Fibroblast of the conjunctiva (primary cell): ENCODE data around the gene TMEM209.
A peak's percentile ranks its signal among the peaks of the same experiment; 100 is the strongest.
"Not testable (repeated sequence)": the region's sequence is repeated elsewhere in the genome, so short reads cannot be mapped to it uniquely, and the experiment has no call there.

Experiments used
- DNase-seq: peaks from one replicate; pipeline ENCODE4 v3.0.0-alpha.2; 2010; ENCODE audit warnings: low read depth

Gene TMEM209

DNA sequence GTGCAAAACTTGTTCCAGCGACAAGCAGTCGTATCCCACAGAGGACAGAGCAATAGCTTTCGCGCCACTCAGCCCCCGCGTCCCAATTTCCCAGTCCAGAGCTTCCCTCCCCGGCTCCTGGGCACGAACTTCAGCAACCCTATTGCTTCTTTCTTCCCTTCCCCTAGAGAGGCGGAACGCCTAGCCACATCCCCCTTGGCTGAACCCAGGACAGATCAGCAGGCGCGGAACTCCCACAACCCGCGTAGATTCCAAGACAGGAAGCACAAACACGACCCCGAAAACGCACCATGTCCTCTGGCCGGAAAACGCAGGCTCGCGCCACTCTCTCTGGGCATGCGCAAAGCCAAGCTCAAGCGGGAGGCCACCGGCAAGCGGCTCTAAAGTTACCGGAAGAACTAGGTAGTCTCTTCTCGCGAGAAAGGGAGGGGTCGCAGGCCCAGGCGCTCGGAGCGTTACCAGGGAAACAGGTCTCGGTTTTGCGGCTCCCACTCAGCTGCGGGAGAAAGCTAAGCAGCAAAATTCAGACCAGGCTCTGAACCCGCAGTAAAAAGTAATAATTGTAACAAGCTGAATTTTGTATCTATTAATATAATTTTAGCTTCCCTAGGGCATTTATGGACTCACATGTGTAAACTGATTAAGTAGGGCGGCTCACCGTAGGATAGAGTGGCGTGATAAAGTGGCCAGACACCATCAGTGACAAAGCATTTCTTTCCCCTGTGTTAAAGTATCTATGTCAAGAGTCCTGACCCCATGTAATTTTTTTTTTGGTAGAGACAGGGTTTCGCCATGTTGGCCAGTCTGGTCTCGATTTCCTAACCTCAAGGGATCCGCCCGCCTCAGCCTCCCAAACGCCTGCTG is at the start of gene TMEM209:
Gene TMEM209, minus strand, starts transcription at position 323 of the 864 bp plus-strand sequence. Its CDS starts 31 bp downstream, at position 292.
- peak; percentile 96 for DNase-seq

- DNase-seq, result no peak
Observed at GRCh38 chr7:130254555-130254954, 49.3 kb upstream of the TMEM209 start.

DNA sequence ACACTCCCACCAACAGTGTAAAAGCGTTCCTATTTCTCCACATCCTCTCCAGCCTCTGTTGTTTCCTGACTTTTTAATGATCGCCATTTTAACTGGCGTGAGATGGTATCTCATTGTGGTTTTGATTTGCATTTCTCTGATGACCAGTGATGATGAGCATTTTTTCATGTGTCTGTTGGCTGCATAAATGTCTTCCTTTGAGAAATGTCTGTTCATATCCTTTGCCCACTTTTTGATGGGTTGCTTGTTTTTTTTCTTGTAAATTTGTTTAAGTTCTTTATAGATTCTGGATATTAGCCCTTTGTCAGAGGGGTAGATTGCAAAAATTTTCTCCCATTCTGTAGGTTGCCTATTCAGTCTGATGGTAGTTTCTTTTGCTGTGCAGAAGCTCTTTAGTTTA is 44.4 kb upstream of the TMEM209 start:
- DNase-seq, result not testable (repeated sequence)

- DNase-seq, result not testable (repeated sequence)
Observed at GRCh38 chr7:130248842-130249241, 43.6 kb upstream of the TMEM209 start.

- not testable (repeated sequence) for DNase-seq
Observed at GRCh38 chr7:130246491-130246890, 41.3 kb upstream of the TMEM209 start.

GRCh38 chr7:130243486-130243885 is 38.3 kb upstream of the TMEM209 start:
- peak; percentile 39 for DNase-seq

DNA sequence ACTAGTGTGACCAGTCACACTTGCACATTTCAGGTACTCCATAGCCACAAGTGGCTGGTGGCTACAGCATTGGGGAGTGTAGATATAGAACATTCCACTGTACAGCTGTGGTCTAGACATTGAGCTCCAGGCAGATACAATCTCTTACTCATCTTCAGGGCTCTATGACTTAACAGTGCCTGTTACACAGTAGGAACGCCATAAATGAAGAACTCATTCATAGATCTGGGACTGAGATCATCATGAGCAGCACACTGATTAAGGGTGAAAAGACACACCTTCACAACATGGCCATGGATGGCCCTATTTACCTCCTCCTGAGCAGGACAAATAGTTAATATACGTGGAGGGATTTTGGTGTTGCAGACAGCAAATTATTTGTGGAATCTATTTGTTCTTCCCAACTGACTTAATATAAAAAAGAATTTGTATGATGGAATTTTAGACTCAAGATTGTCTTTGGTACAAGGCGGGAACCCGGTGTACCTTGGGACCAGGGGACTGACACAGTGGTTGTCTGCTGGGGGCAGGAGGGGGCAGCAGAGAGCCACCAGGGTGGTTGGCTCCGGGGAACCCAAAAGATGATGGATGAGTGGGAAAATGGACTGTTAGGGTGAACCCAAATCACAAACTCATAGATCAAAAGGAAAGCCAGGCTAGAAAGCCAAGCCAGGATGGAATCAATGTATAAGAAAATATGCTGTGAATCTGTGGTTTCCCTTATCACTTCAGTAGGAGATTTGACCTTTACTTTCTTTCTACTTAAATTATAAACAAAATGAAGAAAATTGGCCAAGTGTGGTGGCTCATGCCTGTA is 37.2 kb upstream of the TMEM209 start:
- DNase-seq, result peak; percentile 27

GRCh38 chr7:130240240-130240639 is 35.0 kb upstream of the TMEM209 start:
- DNase-seq, result no peak

- not testable (repeated sequence) for DNase-seq
Observed at GRCh38 chr7:130236361-130236760, 31.2 kb upstream of the TMEM209 start.

GRCh38 chr7:130234078-130234477 is 28.9 kb upstream of the TMEM209 start:
- no peak for DNase-seq

- DNase-seq, result no peak
Observed at GRCh38 chr7:130232209-130232608, 27.0 kb upstream of the TMEM209 start.

DNA sequence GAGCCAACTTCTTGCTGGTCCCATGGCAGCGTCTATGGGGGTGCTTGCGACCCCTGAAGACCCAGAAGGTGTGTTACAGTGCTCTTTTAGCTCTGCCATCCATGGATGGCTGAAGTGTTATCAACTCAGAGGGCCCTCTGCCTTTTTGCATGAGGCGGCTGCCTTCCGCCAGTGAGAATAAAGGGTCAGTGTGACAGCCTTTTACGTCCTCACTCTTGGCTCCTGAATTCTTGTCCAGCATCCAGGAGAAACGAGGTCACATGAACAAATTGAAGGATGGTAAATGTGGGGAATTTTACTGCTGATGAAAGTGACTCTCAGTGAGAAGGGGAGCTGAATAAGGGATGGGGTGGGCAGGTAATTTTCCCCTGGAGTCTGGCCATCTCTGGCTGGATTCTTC is 26.6 kb upstream of the TMEM209 start:
- DNase-seq, result no peak

- DNase-seq, result not testable (repeated sequence)
Observed at GRCh38 chr7:130229981-130230380, 24.8 kb upstream of the TMEM209 start.

GRCh38 chr7:130228840-130229502 is 23.8 kb upstream of the TMEM209 start:
- no peak for DNase-seq

DNA sequence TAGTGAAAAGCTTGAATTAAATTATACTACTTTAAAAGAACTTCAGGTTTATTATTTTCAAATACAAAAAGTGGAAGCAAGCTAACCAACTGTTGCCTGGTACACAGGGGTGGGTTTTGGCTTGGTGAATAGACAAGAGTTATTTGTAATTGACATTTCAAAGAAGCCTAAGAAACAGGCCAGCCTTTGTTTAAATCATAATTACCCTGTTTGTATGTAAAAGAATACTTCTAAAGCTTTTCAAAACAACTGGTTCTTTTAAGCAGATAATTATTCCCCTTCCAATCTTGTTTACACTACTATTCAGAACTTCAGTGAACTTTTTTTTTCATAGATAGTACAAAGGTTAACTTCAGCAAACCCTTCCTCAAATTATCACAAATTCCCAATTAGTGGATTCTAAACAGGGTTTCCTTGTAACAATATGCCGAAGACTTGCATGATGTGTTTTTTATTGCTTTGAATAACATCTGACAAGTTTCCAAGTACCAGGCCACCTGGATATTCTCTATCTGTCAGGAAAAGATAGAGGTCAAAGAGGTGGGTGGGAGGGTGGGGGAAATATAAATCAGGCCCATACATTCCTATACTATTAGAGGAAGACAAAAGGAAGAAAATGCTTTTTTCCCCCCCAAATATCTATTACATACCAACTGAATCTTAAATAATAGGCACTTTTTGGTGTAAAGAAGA is 22.8 kb upstream of the TMEM209 start:
- no peak for DNase-seq

DNA sequence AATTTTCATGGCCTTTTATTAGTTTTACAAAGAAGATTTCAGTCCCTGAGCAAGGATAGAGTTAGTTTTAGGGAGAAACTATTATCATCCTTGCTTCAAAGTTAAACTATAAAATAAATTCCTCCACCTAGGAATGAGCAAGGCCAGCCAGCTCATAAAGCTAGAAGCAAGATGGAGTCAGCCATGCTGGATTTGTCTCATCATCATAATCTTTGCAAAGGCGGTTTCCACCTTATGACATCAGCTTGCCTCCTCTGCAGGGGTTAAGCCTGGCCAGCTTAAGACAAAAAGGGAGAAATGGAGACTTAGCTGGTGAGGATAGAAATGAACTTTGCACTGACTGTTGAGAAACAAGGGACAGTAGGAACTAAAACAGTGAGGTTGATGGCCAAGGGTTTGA is 21.1 kb upstream of the TMEM209 start:
- no peak for DNase-seq

- DNase-seq, result not testable (repeated sequence)
Observed at GRCh38 chr7:130224923-130225322, 19.7 kb upstream of the TMEM209 start.

DNA sequence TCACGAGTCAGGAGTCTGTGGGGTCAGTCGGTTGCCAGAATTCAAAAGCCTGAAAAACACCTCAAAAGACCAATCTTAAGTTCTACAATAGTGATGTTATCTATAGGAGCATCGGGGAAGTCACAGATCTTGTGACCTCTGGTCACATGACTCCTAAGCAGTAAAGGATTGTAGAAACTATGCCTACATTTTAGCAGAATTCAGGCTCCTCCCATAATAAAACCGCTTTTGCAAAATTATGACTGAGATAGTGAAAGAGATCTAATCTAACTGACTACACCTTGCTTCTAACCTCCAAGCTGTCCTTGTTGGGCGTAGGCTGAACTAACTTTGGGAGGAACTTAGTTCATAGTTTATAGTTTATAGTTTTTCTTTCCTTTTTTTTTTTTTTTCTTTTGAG is 19.0 kb upstream of the TMEM209 start:
- DNase-seq, result no peak

- no peak for DNase-seq
Observed at GRCh38 chr7:130223646-130224045, 18.4 kb upstream of the TMEM209 start.

DNA sequence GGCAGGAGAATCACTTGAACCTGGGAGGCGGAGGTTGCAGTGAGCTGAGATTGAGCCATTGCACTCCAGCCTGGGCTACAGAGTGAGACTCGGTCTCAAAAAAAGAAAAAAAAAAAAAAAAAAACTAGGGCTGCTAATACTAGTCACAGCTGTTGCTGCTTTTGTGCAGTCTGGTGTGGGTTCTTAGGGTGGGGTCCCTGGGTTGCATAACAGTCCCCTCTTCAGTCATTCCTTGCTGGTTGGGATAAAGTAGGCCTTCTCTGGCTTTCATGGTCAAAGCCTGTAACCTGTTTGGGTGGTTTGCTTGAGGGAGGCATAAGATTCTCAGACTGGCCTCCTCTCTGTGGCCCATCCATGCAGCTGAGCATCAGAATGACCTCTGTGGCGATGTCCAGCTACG is 16.5 kb upstream of the TMEM209 start:
- no peak for DNase-seq

- DNase-seq, result no peak
Observed at GRCh38 chr7:130219871-130220270, 14.7 kb upstream of the TMEM209 start.
